Vagina (tissue), 2 donors: ENCODE measurements around the gene CSK.

Source experiments
- CTCF ChIP-seq, 3 experiments: fragments of 450-650 bp in 2 of 3; fragments of 200-600 bp in 1 of 3; sonication (generic) in 1 of 3; IDR thresholded peaks; one replicate each; pipeline ENCODE4 v1.5.1; 2017 to 2019; ENCODE audit warnings: antibody characterized with exemption in 3 of 3, mild to moderate bottlenecking in 2 of 3, moderate library complexity in 2 of 3
- POLR2A ChIP-seq, 2 donors: fragments of 450-650 bp; IDR thresholded peaks; one replicate each; pipeline ENCODE4 v1.6.1; 2017; ENCODE audit warnings: antibody characterized with exemption in 2 of 2, mild to moderate bottlenecking in 2 of 2, moderate library complexity in 2 of 2

GRCh38 chr15:74807282-74807681 lies 25.4 kb downstream of the CSK start:
- TF ChIP-seq POLR2A (IDR thresholded peaks at IDR 0.05) (no peak), CTCF (IDR thresholded peaks at IDR 0.05) (no peak)
